ENCODE results near the gene KIAA0586.
"Not testable (repeated sequence)": the region's sequence is repeated elsewhere in the genome, so short reads cannot be mapped to it uniquely, and the experiment has no call there.

KIAA0586 gene

DNA sequence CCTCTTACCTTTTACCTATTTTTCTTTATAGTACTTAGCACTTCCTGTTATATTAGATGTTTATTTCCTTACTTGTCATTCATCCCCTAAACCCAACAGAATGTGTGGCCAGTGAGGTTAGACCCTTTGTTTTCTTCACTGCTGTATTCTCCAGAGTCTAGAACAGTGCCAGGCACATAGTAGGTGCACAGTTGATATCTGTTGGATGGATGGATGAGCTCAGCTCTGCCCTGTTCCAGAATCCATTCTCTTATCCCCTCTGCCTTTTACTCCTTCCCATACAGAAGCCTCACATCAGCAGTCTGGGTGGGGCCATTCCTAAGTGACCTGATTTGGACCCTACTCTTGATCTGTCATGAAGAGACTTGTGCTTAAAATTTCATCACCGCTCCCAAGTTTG lies 115.7 kb downstream of the KIAA0586 start:
- in situ Hi-C loops (cut with HindIII; ENCODE audit: low sequenced_read_pairs): no loop called here

- in situ Hi-C loops (cut with HindIII; ENCODE audit: low sequenced_read_pairs): no loop called here
Observed at GRCh38 chr14:58547649-58548048, 120.1 kb downstream of the KIAA0586 start.

DNA sequence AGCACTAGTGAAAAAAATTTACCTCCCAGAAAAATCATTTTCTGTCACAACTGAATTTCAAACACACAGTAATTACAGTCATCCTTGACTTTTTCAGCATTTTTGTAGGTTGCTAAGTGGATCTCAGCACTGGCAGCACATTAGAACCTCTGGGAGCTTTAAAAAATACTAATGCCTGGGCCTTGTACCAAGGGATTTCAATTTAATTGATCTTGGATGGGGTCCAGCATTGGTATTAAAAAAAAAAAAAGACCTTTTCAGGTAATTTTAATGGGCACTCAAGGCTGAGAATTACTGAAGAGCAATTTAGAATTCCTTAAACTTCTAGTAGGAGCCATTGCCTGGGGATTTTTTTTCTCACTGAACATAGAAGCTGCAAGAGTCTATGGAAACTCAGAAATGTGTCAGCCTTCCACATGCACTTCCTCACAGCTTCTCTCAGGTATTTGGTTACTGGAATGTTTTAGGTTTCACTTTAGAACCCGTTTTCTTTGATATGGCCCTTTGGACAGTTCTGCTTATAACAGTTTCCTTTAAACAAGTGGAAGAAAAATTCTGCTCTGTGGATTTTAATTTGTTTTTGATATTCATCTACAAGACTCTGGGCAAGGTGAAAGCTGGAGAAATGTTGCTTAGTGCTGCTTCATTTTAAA lies 121.7 kb downstream of the KIAA0586 start:
- in situ Hi-C loops (cut with HindIII; ENCODE audit: low sequenced_read_pairs): no loop called here

GRCh38 chr14:58553959-58554358 lies 126.4 kb downstream of the KIAA0586 start:
- in situ Hi-C loops (cut with HindIII; ENCODE audit: low sequenced_read_pairs): no loop called here

- in situ Hi-C loops (cut with HindIII; ENCODE audit: low sequenced_read_pairs): no loop called here
Observed at GRCh38 chr14:58555647-58556046, 128.1 kb downstream of the KIAA0586 start.

GRCh38 chr14:58557242-58557641 lies 129.7 kb downstream of the KIAA0586 start:
- in situ Hi-C loops (cut with HindIII; ENCODE audit: low sequenced_read_pairs): no loop called here

- in situ Hi-C loops (cut with HindIII; ENCODE audit: low sequenced_read_pairs): no loop called here
Observed at GRCh38 chr14:58560208-58560607, 132.7 kb downstream of the KIAA0586 start.

GRCh38 chr14:58562141-58562540 lies 134.6 kb downstream of the KIAA0586 start:
- in situ Hi-C loops (cut with HindIII; ENCODE audit: low sequenced_read_pairs): no loop called here

GRCh38 chr14:58563978-58564377 lies 136.5 kb downstream of the KIAA0586 start:
- in situ Hi-C loops (cut with HindIII; ENCODE audit: low sequenced_read_pairs): no loop called here

- in situ Hi-C loops (cut with HindIII; ENCODE audit: low sequenced_read_pairs): no loop called here
Observed at GRCh38 chr14:58565832-58566231, 138.3 kb downstream of the KIAA0586 start.

GRCh38 chr14:58566979-58567378 lies 139.5 kb downstream of the KIAA0586 start:
- in situ Hi-C loops (cut with HindIII; ENCODE audit: low sequenced_read_pairs): no loop called here

DNA sequence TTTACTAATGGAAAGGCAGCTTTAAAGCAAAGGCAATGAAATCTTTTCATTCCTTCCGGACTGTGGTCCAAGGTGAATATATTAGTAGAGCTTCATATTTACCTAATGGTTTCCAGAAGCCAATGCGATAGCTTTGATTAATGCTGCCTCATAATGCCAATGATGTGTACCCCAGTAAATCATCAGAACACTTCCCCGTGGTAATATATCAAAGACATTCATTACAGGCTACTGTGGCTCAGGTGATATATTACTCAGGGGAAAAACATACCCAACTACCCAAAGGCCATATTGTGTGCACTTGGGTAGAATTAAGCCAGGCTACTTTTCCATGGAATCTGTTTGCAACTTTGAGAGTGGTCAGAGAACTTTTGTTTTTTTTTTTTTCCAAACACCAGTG lies 140.8 kb downstream of the KIAA0586 start:
- in situ Hi-C loops (cut with HindIII; ENCODE audit: low sequenced_read_pairs): no loop called here

- in situ Hi-C loops (cut with HindIII; ENCODE audit: low sequenced_read_pairs): no loop called here
Observed at GRCh38 chr14:58571256-58571655, 143.7 kb downstream of the KIAA0586 start.

DNA sequence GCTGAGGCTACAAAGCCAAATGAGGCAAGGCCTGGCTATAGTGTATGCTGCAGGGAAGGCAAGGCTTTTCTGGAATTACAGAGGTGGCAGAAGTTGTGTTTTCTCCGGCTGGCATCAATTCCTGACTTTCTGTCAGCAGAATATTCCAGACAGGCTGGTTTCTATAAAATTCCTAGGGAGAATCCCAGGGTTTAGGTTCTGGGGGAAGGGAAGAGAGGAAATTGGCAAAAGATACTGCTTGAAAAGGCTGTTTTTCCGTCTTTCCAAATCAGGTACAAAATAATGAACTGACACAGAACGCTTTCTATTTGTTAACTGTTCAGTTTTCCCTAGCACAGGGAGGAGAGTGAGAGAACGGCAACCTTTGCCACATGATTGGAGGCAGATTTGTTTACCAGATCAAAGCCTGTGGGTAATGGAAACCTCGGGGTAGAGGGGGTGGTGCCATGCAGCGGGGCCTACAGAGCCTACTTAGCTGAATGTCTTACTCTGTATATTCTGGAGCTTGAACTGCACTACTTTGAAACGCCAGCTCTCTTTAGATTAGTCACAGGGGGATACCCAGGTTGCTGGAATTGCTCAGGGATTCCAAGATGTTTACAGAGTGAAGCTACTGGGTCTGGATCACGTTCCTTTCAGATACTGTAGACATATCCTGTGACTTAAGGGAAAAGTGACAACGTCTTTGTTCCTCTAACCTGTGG lies 144.4 kb downstream of the KIAA0586 start:
- in situ Hi-C loops (cut with HindIII; ENCODE audit: low sequenced_read_pairs): no loop called here

- in situ Hi-C loops (cut with HindIII; ENCODE audit: low sequenced_read_pairs): no loop called here
Observed at GRCh38 chr14:58572473-58572853, 144.9 kb downstream of the KIAA0586 start.

DNA sequence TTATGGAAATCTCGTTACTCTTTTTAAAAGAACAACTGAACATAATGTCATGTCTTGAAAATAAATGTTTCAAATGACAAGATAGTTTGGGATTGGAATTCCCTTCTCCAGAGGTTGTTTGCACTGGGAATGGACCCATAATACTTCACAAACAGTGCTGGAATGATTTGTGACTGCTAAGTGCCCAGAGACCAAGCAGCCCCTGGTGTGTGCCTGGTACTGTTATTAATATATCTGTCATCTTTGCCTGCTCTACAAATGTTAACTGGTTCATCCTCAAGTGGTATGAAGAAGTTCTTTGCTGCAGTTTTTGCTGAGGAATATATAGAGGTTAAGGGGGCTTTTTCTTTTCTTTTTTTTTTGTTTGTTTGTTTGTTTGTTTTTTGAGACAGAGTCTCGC lies 145.3 kb downstream of the KIAA0586 start:
- in situ Hi-C loops (cut with HindIII; ENCODE audit: low sequenced_read_pairs): no loop called here

DNA sequence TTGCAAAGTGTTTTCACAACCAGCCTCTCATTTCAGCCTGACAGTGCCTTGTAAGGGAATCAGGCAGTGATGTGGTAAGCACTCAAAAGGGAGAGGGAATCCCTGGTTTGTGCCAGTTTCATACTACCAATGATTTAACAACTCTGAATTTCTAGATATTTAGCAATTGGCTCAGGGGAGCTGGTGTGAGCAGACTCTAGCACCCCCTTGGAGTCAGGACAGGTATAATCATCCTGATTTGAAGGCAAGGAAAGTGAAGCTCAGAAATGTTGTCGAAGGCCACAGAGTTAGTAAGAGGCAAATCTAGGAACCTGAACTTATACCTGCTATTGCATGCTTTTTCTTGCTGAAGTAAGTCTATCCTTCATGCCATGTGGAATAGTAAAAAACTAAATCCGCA lies 147.1 kb downstream of the KIAA0586 start:
- in situ Hi-C loops (cut with HindIII; ENCODE audit: low sequenced_read_pairs): no loop called here

GRCh38 chr14:58575956-58576355 lies 148.4 kb downstream of the KIAA0586 start:
- in situ Hi-C loops (cut with HindIII; ENCODE audit: low sequenced_read_pairs): no loop called here

- in situ Hi-C loops (cut with HindIII; ENCODE audit: low sequenced_read_pairs): not testable (repeated sequence)
Observed at GRCh38 chr14:58580035-58580434, 152.5 kb downstream of the KIAA0586 start.

DNA sequence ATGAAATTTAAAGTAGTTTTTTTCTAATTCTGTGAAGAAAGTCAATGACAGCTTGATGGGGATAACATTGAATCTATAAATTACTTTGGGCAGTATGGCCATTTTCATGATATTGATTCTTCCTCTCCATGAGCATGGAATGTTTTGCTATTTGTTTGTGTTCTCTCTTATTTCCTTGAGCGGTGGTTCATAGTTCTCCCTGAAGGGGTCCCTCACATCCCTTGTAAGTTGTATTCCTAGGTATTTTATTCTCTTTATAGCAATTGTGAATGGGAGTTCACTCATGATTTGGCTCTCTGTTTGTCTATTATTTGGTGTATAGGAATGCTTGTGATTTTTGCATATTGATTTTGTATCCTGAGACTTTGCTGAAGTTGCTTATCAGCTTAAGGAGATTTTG lies 153.9 kb downstream of the KIAA0586 start:
- in situ Hi-C loops (cut with HindIII; ENCODE audit: low sequenced_read_pairs): not testable (repeated sequence)

- in situ Hi-C loops (cut with HindIII; ENCODE audit: low sequenced_read_pairs): no loop called here
Observed at GRCh38 chr14:58584383-58584782, 156.9 kb downstream of the KIAA0586 start.

DNA sequence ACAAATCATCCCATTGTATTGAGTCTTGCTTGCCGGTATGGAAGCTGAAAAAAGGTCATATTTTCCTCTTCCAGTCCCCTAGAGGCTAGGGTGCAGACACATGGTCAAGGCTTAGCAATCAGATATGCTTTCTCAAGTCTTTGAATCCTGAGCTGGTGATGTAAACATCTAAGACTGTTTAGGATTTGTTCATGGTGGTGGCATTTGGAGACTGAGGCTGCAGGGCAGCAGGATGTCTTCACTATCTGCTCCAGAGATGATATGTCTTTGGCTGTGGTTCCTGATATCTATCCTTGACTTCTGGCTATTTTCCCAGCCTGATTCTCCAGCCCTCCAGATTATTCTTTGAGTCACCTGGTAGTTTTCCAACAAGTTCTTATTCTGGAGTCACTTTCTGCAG lies 159.8 kb downstream of the KIAA0586 start:
- in situ Hi-C loops (cut with HindIII; ENCODE audit: low sequenced_read_pairs): no loop called here

GRCh38 chr14:58588321-58588720 lies 160.8 kb downstream of the KIAA0586 start:
- in situ Hi-C loops (cut with HindIII; ENCODE audit: low sequenced_read_pairs): not testable (repeated sequence)
